SHP77 (cell line): ENCODE data around the gene PTPRD.
"Not testable (repeated sequence)": the region's sequence is repeated elsewhere in the genome, so short reads cannot be mapped to it uniquely, and the experiment has no call there.

Experiments used
- DNase-seq, 2 experiments: peaks; one replicate each; lab custom pipeline; 2025; lab: John Stamatoyannopoulos, UW

PTPRD gene

GRCh38 chr9:9498846-9499245, 1114.0 kb downstream of the PTPRD start:
- no peak for DNase-seq

- no peak for DNase-seq
Measured at GRCh38 chr9:9498128-9498527, 1114.7 kb downstream of the PTPRD start.

GRCh38 chr9:9494336-9494735, 1118.5 kb downstream of the PTPRD start:
- DNase-seq: no peak

GRCh38 chr9:9492506-9492905, 1120.3 kb downstream of the PTPRD start:
- DNase-seq: no peak

- DNase-seq: no peak
Measured at GRCh38 chr9:9489183-9489582, 1123.6 kb downstream of the PTPRD start.

GRCh38 chr9:9483175-9483574, 1129.6 kb downstream of the PTPRD start:
- no peak for DNase-seq

GRCh38 chr9:9478741-9479140, 1134.1 kb downstream of the PTPRD start:
- DNase-seq: no peak

- DNase-seq: no peak
Measured at GRCh38 chr9:9469271-9469670, 1143.5 kb downstream of the PTPRD start.

GRCh38 chr9:9441874-9442273, 1170.9 kb downstream of the PTPRD start:
- DNase-seq: not testable (repeated sequence)

- no peak for DNase-seq
Measured at GRCh38 chr9:9437641-9438040, 1175.2 kb downstream of the PTPRD start.

GRCh38 chr9:9426454-9426853, 1186.3 kb downstream of the PTPRD start:
- not testable (repeated sequence) for DNase-seq

GRCh38 chr9:9412241-9412640, 1200.6 kb downstream of the PTPRD start:
- no peak for DNase-seq

GRCh38 chr9:9410736-9411135, 1202.1 kb downstream of the PTPRD start:
- DNase-seq: no peak

GRCh38 chr9:9399982-9400381, 1212.8 kb downstream of the PTPRD start:
- DNase-seq: no peak

GRCh38 chr9:9396518-9396917, 1216.3 kb downstream of the PTPRD start:
- DNase-seq: no peak

- DNase-seq: no peak
Measured at GRCh38 chr9:9395539-9395938, 1217.3 kb downstream of the PTPRD start.

GRCh38 chr9:9392755-9393154, 1220.0 kb downstream of the PTPRD start:
- no peak for DNase-seq

- DNase-seq: no peak
Measured at GRCh38 chr9:9389904-9390303, 1222.9 kb downstream of the PTPRD start.

- no peak for DNase-seq
Measured at GRCh38 chr9:9387511-9388115, 1225.2 kb downstream of the PTPRD start.

GRCh38 chr9:9362332-9362731, 1250.5 kb downstream of the PTPRD start:
- no peak for DNase-seq

GRCh38 chr9:9352877-9353481, 1259.8 kb downstream of the PTPRD start:
- no peak for DNase-seq

- DNase-seq: no peak
Measured at GRCh38 chr9:9341203-9341602, 1271.6 kb downstream of the PTPRD start.

- no peak for DNase-seq
Measured at GRCh38 chr9:9337129-9337528, 1275.7 kb downstream of the PTPRD start.

- DNase-seq: no peak
Measured at GRCh38 chr9:9326749-9327148, 1286.1 kb downstream of the PTPRD start.
